Small intestine (tissue), 7 donors: ENCODE measurements around the gene SPOP. TPM values are rescaled to one million over a fixed set of nuclear protein-coding genes. Genes with fewer than 3 reads are reported as not detected.
"Not testable (repeated sequence)": the region's sequence is repeated elsewhere in the genome, so short reads cannot be mapped to it uniquely, and the experiment has no call there.

Experiments
- DNase-seq, 2 donors: peaks; one replicate each; pipeline versions ENCODE4 v3.0.0 to v3.0.0-alpha.2; 2013
- FAIRE-seq: peaks from 2 replicates; lab custom pipeline; 2012; peaks lifted over from hg19 to GRCh38; lab: Jason Lieb, UNC
- H3K27ac ChIP-seq, 3 donors: one replicate each; pipeline ENCODE4 v1.5.1; 2013; ENCODE audit warnings: low read length in 2 of 3, mild to moderate bottlenecking in 2 of 3, control low read depth in 1 of 3, inconsistent platforms in 1 of 3, low read depth in 1 of 3, moderate library complexity in 1 of 3
- H3K27me3 ChIP-seq, 3 donors: one replicate each; pipeline ENCODE4 v1.6.1; 2013; ENCODE audit warnings: low read length in 3 of 3, inconsistent platforms in 1 of 3; ENCODE audit not compliant: control insufficient read depth in 3 of 3, insufficient read depth in 3 of 3
- H3K36me3 ChIP-seq, 3 donors: one replicate each; pipeline ENCODE4 v1.6.1; 2013; ENCODE audit warnings: low read length in 3 of 3, inconsistent platforms in 1 of 3, low read depth in 1 of 3, mild to moderate bottlenecking in 1 of 3, moderate library complexity in 1 of 3; ENCODE audit not compliant: control insufficient read depth in 3 of 3, insufficient read depth in 2 of 3
- H3K4me1 ChIP-seq, 3 donors: one replicate each; pipeline ENCODE4 v1.6.1; 2013; ENCODE audit warnings: low read length in 2 of 3, inconsistent platforms in 1 of 3, low read depth in 1 of 3, mild to moderate bottlenecking in 1 of 3, moderate library complexity in 1 of 3; ENCODE audit not compliant: control insufficient read depth in 3 of 3, insufficient read depth in 2 of 3
- H3K4me3 ChIP-seq, 3 donors: one replicate each; pipeline ENCODE4 v1.5.1; 2013; ENCODE audit warnings: low read length in 3 of 3, control low read depth in 1 of 3, inconsistent platforms in 1 of 3, low read depth in 1 of 3, mild to moderate bottlenecking in 1 of 3, moderate library complexity in 1 of 3
- H3K9me3 ChIP-seq, 2 donors: one replicate each; pipeline ENCODE4 v1.6.1; 2013; ENCODE audit warnings: low read depth in 1 of 2, low read length in 1 of 2; ENCODE audit not compliant: control insufficient read depth in 2 of 2, insufficient read depth in 1 of 2
- WGBS, 3 donors: extraction: QIAGEN DNeasy Blood & Tissue Kit; methylation state at CpG; one replicate each; pipeline ENCODE4 v1.1.7; 2013; 5-methylcytosine and 5-hydroxymethylcytosine counted together
- polyA plus RNA-seq, 4 donors: library from polyadenylated mRNA; stranded (reverse) in 3 of 4; unstranded in 1 of 4; fragments of 200-250 nt in 3 of 4; fragments of 120-200 nt in 1 of 4; gene quantifications; one replicate each; pipeline versions ENCODE4 v1.2.1 to v1.2.3, GENCODE V29; 2013
- donor health status: healthy with polysubstance abuse.
- donor health status: control.
- donor health status: control.
- donor health status: Bipolar disorder and iron deficiency.
- donor health status: healthy.

SPOP gene
- polyA plus RNA-seq, 4 donors: 35.7 to 51.2 (median 39.0) TPM

GRCh38 chr17:49667854-49668253, 10.0 kb downstream of the SPOP start:
- WGBS, 3 donors: 87 to 88% (median 88%) methylated on average over 2 of the region's 2 CpGs
- no peaks in the 10 kb centered on the region for H3K27me3 ChIP-seq
- no peak for DNase-seq
- H3K36me3 ChIP-seq: peaks cover 0 to 12% (median 0%) of the 10 kb centered on the region in 3 donors
- H3K9me3 ChIP-seq: peaks cover 0 to 2% of the 10 kb centered on the region in 2 donors
- H3K4me1 ChIP-seq: peaks cover 0 to 2% (median 0%) of the 10 kb centered on the region in 3 donors
- FAIRE-seq: peak; percentile 49
- no peak overlapping the region for H3K27ac ChIP-seq
- H3K4me3 ChIP-seq: no peak overlapping the region

DNA sequence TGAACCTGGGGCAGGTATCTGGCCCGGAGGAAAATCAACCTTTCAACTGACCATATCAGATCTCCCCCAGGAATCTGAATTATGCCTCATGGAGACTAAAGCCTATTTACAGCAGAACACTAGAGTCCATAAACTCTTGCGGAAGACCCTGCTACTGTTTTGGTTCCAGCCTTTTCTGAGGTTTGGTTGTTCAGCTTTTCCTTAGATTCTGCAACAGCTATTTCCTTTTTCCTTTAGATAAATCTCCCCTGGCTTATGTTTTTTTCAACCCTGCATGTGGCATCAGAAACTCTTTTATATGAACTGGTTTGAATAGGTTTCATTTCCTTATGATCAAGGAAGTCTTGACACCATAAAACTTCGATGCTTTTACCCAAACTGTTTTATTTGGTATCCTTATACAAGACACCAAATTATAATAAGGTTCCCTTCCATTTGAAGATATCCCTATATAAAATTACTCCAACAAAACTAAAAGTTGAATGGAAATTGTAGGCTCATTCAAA, 13.1 kb downstream of the SPOP start:
- peaks cover 0 to 3% (median 0%) of the 10 kb centered on the region in 3 donors for H3K4me1 ChIP-seq
- FAIRE-seq: no peak
- H3K27ac ChIP-seq: no peak overlapping the region

DNA sequence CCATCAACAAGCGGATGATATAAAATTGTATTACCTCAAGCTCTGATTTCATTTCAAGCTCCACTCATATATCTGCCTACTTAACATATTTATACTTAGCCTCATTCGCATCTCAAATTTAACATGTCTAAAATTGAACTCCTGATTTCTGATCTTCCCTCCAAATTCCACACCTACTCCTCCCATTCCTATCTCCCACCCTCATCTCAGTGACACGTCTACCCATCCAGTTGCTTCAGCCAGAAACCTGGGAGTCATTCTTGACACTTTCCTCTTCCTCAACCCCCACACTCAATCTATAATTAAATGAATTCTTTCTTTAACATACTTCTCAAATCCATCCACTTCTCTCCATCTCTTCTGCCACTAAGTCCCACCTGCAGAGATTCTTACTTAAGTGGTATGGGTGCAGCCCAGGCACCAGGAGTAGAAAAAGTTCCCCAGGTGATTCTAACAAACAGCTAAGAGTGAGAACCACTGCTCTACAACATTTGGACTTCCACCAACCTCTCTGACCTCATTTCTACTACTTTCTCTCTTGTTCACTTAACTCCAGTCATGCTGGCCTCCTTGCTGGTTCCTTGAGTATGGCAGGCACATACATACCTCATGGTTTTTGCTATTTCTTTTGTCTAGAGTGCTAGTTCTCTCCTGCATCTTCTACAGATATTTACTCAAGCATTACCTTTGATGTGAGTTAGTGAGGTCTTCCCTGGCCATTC, 18.1 kb downstream of the SPOP start:
- Histone ChIP-seq H3K9me3 (peaks cover 0 to 2% of the 10 kb centered on the region in 2 donors), H3K27ac (no peak overlapping the region), H3K36me3 (peaks cover 0 to 14% (median 0%) of the 10 kb centered on the region in 3 donors), H3K4me3 (no peak overlapping the region), H3K4me1 (peaks cover 0 to 3% (median 0%) of the 10 kb centered on the region in 3 donors), H3K27me3 (no peaks in the 10 kb centered on the region)
- WGBS, 3 donors: 94 to 97% (median 97%) methylated on average over 3 of the region's 3 CpGs
- FAIRE-seq (no peak), DNase-seq (no peak)

More for the DNA sequence above, 13.1 kb downstream of the SPOP start:
- 66 to 76% (median 70%) methylated on average over 3 of the region's 3 CpGs for WGBS, 3 donors
- H3K36me3 ChIP-seq: peaks cover 0 to 12% (median 0%) of the 10 kb centered on the region in 3 donors
- no peaks in the 10 kb centered on the region for H3K27me3 ChIP-seq
- peaks cover 0 to 2% of the 10 kb centered on the region in 2 donors for H3K9me3 ChIP-seq
- no peak for DNase-seq
- no peak overlapping the region for H3K4me3 ChIP-seq

DNA sequence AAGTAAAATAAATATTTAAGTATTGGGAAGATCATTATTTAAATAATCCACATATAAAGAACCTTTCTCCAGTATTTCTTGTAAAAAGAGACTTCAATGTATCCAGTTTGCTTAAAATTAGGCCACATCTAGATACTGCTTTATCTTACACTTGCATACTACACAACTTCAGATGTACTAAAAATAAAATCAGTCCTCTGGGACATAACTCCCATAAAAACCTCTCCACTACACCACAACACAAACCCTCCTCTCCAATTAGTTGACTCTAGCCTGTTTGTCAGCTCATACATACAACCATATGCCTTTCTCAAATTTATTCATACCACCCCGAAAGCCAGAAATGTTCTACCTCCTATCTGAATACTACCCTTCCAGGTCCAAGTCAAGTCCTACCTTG, 21.6 kb downstream of the SPOP start:
- Histone ChIP-seq H3K9me3 (no peaks in the 10 kb centered on the region), H3K27ac (no peak overlapping the region), H3K4me1 (no peaks in the 10 kb centered on the region), H3K4me3 (no peak overlapping the region), H3K36me3 (peaks cover 0 to 6% (median 0%) of the 10 kb centered on the region in 3 donors), H3K27me3 (no peaks in the 10 kb centered on the region)
- no peak for DNase-seq
- WGBS, 3 donors: 93 to 100% (median 100%) methylated on average over 1 of the region's 1 CpG
- FAIRE-seq: no peak

- no peaks in the 10 kb centered on the region for H3K27me3 ChIP-seq
- 90 to 96% (median 93%) methylated on average over 8 of the region's 8 CpGs for WGBS, 3 donors
- no peaks in the 10 kb centered on the region for H3K36me3 ChIP-seq
- peak overlapping the region in 1 of 3 donors; percentile 39 for H3K27ac ChIP-seq
- H3K4me1 ChIP-seq: peaks cover 0 to 3% (median 2%) of the 10 kb centered on the region in 3 donors
- no peaks in the 10 kb centered on the region for H3K9me3 ChIP-seq
- DNase-seq: no peak
- no peak overlapping the region for H3K4me3 ChIP-seq
- FAIRE-seq: no peak
Measured at GRCh38 chr17:49647256-49647585, 30.7 kb downstream of the SPOP start.

DNA sequence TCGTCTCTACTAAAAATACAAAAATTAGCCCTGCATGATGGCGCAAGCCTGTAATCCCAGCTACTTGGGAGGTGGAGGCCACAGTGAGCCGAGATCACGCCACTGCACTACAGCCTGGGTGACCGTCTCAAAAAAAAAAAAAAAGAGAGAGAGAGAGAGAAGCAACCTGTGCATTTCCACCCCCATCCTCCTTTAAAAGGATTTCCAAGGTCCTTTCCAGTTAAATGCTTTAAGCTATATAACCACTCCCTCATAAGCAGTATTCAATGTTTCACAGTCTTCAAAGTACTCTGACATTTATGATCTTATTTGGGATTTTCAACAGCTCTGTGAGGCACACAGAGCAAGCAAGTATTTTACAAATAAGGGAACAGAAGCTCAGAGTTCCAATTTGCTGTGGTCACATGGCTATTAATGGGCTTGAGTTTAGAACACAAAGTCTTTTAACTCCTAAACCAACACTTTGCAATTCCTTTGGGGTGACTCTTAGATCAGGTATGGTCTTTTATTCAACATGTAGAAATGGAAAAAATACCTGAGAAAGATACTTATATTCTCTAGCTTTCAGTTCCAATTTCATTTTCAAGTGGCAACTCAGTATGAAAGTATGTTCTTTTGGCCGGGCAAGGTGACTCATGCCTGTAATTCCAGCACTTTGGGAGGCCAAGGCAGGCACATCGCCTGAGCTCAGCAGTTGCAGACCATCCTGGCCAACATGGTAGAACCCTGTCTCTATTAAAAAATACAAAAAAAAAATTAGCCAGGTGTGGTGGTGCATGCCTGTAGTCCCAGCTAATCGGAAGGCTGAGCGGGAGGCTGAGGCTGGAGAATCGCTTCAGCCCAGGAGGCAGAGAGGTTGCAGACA, 31.3 kb downstream of the SPOP start:
- Histone ChIP-seq H3K27me3 (no peaks in the 10 kb centered on the region), H3K4me1 (peaks cover 0 to 3% (median 2%) of the 10 kb centered on the region in 3 donors), H3K36me3 (no peaks in the 10 kb centered on the region), H3K4me3 (no peak overlapping the region), H3K9me3 (no peaks in the 10 kb centered on the region), H3K27ac (peak overlapping the region in 1 of 3 donors; percentile 62)
- 69 to 80% (median 78%) methylated on average over 10 of the region's 10 CpGs for WGBS, 3 donors
- no peak for FAIRE-seq
- peak; percentile 6 to 19 for DNase-seq

DNA sequence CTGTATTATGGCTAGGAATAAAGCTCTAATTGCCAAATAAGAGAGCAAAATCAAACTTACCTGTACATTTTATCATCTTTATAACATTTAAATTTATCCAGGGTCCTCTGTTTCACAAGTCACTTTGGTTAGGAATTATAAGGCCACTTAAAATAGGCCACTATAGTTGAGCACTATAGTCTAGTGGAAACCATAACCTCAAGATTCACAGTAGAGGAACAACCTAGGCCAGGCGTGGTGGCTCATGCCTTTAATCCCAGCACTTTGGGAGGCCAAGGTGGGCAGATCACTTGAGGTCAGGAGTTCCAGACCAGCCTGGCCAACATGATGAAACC, 31.9 kb downstream of the SPOP start:
- H3K27ac ChIP-seq: peak overlapping the region in 1 of 3 donors; percentile 62
- H3K36me3 ChIP-seq, H3K9me3 ChIP-seq, H3K27me3 ChIP-seq, H3K4me3 ChIP-seq, FAIRE-seq, H3K4me1 ChIP-seq, DNase-seq: not testable (repeated sequence)
- WGBS, 3 donors: 88 to 90% (median 90%) methylated on average over 1 of the region's 1 CpG

GRCh38 chr17:49645654-49646053, 32.2 kb downstream of the SPOP start:
- H3K27ac ChIP-seq: no peak overlapping the region
- FAIRE-seq: no peak
- WGBS, 3 donors: 40 to 44% (median 43%) methylated on average over 1 of the region's 1 CpG

More at GRCh38 chr17:49645654-49646053, 32.2 kb downstream of the SPOP start:
- Histone ChIP-seq H3K9me3 (no peaks in the 10 kb centered on the region), H3K36me3 (no peaks in the 10 kb centered on the region), H3K27me3 (no peaks in the 10 kb centered on the region), H3K4me1 (peaks cover 0 to 3% (median 2%) of the 10 kb centered on the region in 3 donors), H3K4me3 (no peak overlapping the region)
- DNase-seq: no peak
